Dendritic cell treated with granulocyte-macrophage colony-stimulating factor and Interleukin-4, amounts not matched to agents 40 ng/mL and 50 ng/mL, for 4 days (primary cell): ENCODE data around the gene CRACR2A.

Experiments
- H3K27ac Mint-ChIP-seq: one replicate; pipeline ENCODE4 v1.8.0; 2022; ENCODE audit warnings: mild to moderate bottlenecking, mixed read lengths
- H3K27me3 Mint-ChIP-seq: one replicate; pipeline ENCODE4 v1.8.0; 2022; ENCODE audit warnings: mild to moderate bottlenecking, mixed read lengths
- H3K36me3 Mint-ChIP-seq: one replicate; pipeline ENCODE4 v1.8.0; 2022; ENCODE audit warnings: low read depth, mixed read lengths
- H3K4me1 Mint-ChIP-seq: one replicate; pipeline ENCODE4 v1.8.0; 2022; ENCODE audit warnings: low read depth, mixed read lengths
- H3K4me3 Mint-ChIP-seq: one replicate; pipeline ENCODE4 v1.8.0; 2022; ENCODE audit warnings: mild to moderate bottlenecking, moderate library complexity, mixed read lengths
- H3K9me3 Mint-ChIP-seq: one replicate; pipeline ENCODE4 v1.8.0; 2022; ENCODE audit warnings: mixed read lengths
- intact Hi-C: fragments of 100-400 bp; cut with micrococcal nuclease; formaldehyde crosslinking; loops from one replicate; pipeline ENCODE4 v1.15.0; 2022

The CRACR2A gene

GRCh38 chr12:3597526-3598210 lies 155.2 kb downstream of the CRACR2A start:
- Mint-ChIP-seq H3K4me1 (no peaks in the 10 kb centered on the region), H3K27ac (no peak overlapping the region), H3K4me3 (no peak overlapping the region), H3K9me3 (no peaks in the 10 kb centered on the region), H3K36me3 (no peaks in the 10 kb centered on the region), H3K27me3 (peaks cover 6% of the 10 kb centered on the region)
- intact Hi-C loops, result no loop called here

- Mint-ChIP-seq H3K27ac (no peak overlapping the region), H3K9me3 (no peaks in the 10 kb centered on the region), H3K36me3 (no peaks in the 10 kb centered on the region), H3K4me3 (no peak overlapping the region), H3K4me1 (no peaks in the 10 kb centered on the region), H3K27me3 (peaks cover 1% of the 10 kb centered on the region)
- intact Hi-C loops, result no loop called here
Observed at GRCh38 chr12:3596703-3597415, 156.1 kb downstream of the CRACR2A start.

GRCh38 chr12:3595721-3596120 lies 157.2 kb downstream of the CRACR2A start:
- Mint-ChIP-seq H3K4me3 (no peak overlapping the region), H3K4me1 (no peaks in the 10 kb centered on the region), H3K27me3 (peaks cover 4% of the 10 kb centered on the region), H3K36me3 (no peaks in the 10 kb centered on the region), H3K27ac (no peak overlapping the region), H3K9me3 (no peaks in the 10 kb centered on the region)
- intact Hi-C loops, result no loop called here

GRCh38 chr12:3594966-3595365 lies 157.9 kb downstream of the CRACR2A start:
- Mint-ChIP-seq H3K27me3 (peaks cover 6% of the 10 kb centered on the region), H3K27ac (no peak overlapping the region), H3K4me1 (no peaks in the 10 kb centered on the region), H3K9me3 (no peaks in the 10 kb centered on the region), H3K4me3 (no peak overlapping the region), H3K36me3 (no peaks in the 10 kb centered on the region)
- intact Hi-C loops, result no loop called here

GRCh38 chr12:3593906-3594483 lies 158.9 kb downstream of the CRACR2A start:
- H3K27ac Mint-ChIP-seq, result no peak overlapping the region
- no peak overlapping the region for H3K4me3 Mint-ChIP-seq
- peaks cover 6% of the 10 kb centered on the region for H3K27me3 Mint-ChIP-seq
- H3K9me3 Mint-ChIP-seq, result no peaks in the 10 kb centered on the region
- intact Hi-C loops, result no loop called here
- no peaks in the 10 kb centered on the region for H3K4me1 Mint-ChIP-seq
- no peaks in the 10 kb centered on the region for H3K36me3 Mint-ChIP-seq

GRCh38 chr12:3592856-3593625 lies 159.9 kb downstream of the CRACR2A start:
- intact Hi-C loops, result no loop called here
- no peaks in the 10 kb centered on the region for H3K36me3 Mint-ChIP-seq
- H3K9me3 Mint-ChIP-seq, result no peaks in the 10 kb centered on the region
- peaks cover 12% of the 10 kb centered on the region for H3K27me3 Mint-ChIP-seq
- no peaks in the 10 kb centered on the region for H3K4me1 Mint-ChIP-seq
- no peak overlapping the region for H3K27ac Mint-ChIP-seq
- H3K4me3 Mint-ChIP-seq, result no peak overlapping the region

GRCh38 chr12:3589745-3590144 lies 163.2 kb downstream of the CRACR2A start:
- Mint-ChIP-seq H3K9me3 (no peaks in the 10 kb centered on the region), H3K4me3 (no peak overlapping the region), H3K4me1 (no peaks in the 10 kb centered on the region), H3K27me3 (peaks cover 22% of the 10 kb centered on the region), H3K36me3 (no peaks in the 10 kb centered on the region), H3K27ac (no peak overlapping the region)
- intact Hi-C loops, result no loop called here

GRCh38 chr12:3587402-3588013 lies 165.4 kb downstream of the CRACR2A start:
- Mint-ChIP-seq H3K27me3 (peaks cover 23% of the 10 kb centered on the region), H3K4me3 (no peak overlapping the region), H3K4me1 (no peaks in the 10 kb centered on the region), H3K9me3 (no peaks in the 10 kb centered on the region), H3K27ac (no peak overlapping the region), H3K36me3 (no peaks in the 10 kb centered on the region)
- intact Hi-C loops, result no loop called here

- intact Hi-C loops, result no loop called here
- peaks cover 17% of the 10 kb centered on the region for H3K27me3 Mint-ChIP-seq
- no peak overlapping the region for H3K4me3 Mint-ChIP-seq
- no peak overlapping the region for H3K27ac Mint-ChIP-seq
- H3K4me1 Mint-ChIP-seq, result no peaks in the 10 kb centered on the region
- H3K9me3 Mint-ChIP-seq, result no peaks in the 10 kb centered on the region
- no peaks in the 10 kb centered on the region for H3K36me3 Mint-ChIP-seq
Observed at GRCh38 chr12:3583656-3584334, 169.1 kb downstream of the CRACR2A start.

- Mint-ChIP-seq H3K27ac (no peak overlapping the region), H3K4me3 (no peak overlapping the region), H3K27me3 (peaks cover 4% of the 10 kb centered on the region), H3K9me3 (no peaks in the 10 kb centered on the region), H3K4me1 (no peaks in the 10 kb centered on the region), H3K36me3 (no peaks in the 10 kb centered on the region)
- intact Hi-C loops, result no loop called here
Observed at GRCh38 chr12:3580094-3580749, 172.7 kb downstream of the CRACR2A start.

GRCh38 chr12:3579446-3580093 lies 173.3 kb downstream of the CRACR2A start:
- no peak overlapping the region for H3K4me3 Mint-ChIP-seq

GRCh38 chr12:3578557-3578956 lies 174.4 kb downstream of the CRACR2A start:
- H3K9me3 Mint-ChIP-seq, result no peaks in the 10 kb centered on the region
- no peaks in the 10 kb centered on the region for H3K4me1 Mint-ChIP-seq
- H3K36me3 Mint-ChIP-seq, result no peaks in the 10 kb centered on the region
- intact Hi-C loops, result no loop called here
- H3K27ac Mint-ChIP-seq, result no peak overlapping the region
- peaks cover 2% of the 10 kb centered on the region for H3K27me3 Mint-ChIP-seq
- H3K4me3 Mint-ChIP-seq, result no peak overlapping the region

More at GRCh38 chr12:3579446-3580093, 173.3 kb downstream of the CRACR2A start:
- intact Hi-C loops, result no loop called here
- Mint-ChIP-seq H3K9me3 (no peaks in the 10 kb centered on the region), H3K4me1 (no peaks in the 10 kb centered on the region), H3K27me3 (no peaks in the 10 kb centered on the region), H3K27ac (no peak overlapping the region), H3K36me3 (no peaks in the 10 kb centered on the region)
